K562 (cell line): ENCODE results near the gene PLD5. TPM values are rescaled to one million over a fixed set of nuclear protein-coding genes. Genes with fewer than 3 reads are reported as not detected.

Experiments
- ATAC-seq: fragments of 200-7000 bp; cut with Tn5 transposase; 3 replicates; pipeline ENCODE4 v1.9.1; 2020; ENCODE audit warnings: moderate library complexity
- BruUV-seq: library from RNA; stranded (reverse); fragments of 400-500 nt; replicated peaks from 2 replicates; lab custom pipeline; 2021; lab: Mats Ljungman, UMichigan
- CTCF ChIA-PET: fragments of 300-600 bp; formaldehyde crosslinking; extraction: SDS; loops from one replicate; lab custom pipeline; 2021; ENCODE audit warnings: low intra/inter-chr PET ratio; lab: Yijun Ruan, JAX
- POLR2A ChIA-PET: fragments of 300-600, 350-650 bp; sonication (Branson Sonifier 250); formaldehyde crosslinking; extraction: SDS; loops from one replicate; lab custom pipeline; 2021; ENCODE audit warnings: antibody characterized with exemption, inconsistent platforms; lab: Yijun Ruan, JAX
- DNase-seq, 4 experiments: peaks; one replicate each; pipeline versions ENCODE4 v3.0.0 to v3.0.0-alpha.2; 2011 to 2018; ENCODE audit warnings: low spot score in 3 of 4, mixed read lengths in 3 of 4; ENCODE audit errors: extremely low read depth in 1 of 4
- FAIRE-seq: peaks from 2 replicates; lab custom pipeline; 2011; peaks lifted over from hg19 to GRCh38; lab: Jason Lieb, UNC
- H2AFZ ChIP-seq: 2 replicates; pipeline ENCODE4 v1.6.0; 2011; ENCODE audit warnings: low read depth, low read length, control low read depth, inconsistent platforms
- H3K27ac ChIP-seq: fragments of 200-600 bp; 3 replicates; pipeline ENCODE4 v1.8.0; 2011; ENCODE audit warnings: low read depth, mild to moderate bottlenecking, control low read depth, inconsistent platforms, low read length, moderate library complexity, mixed read lengths; ENCODE audit errors: extremely low read depth
- H3K27me3 ChIP-seq, 2 experiments: fragments of 300-600 bp in 1 of 2; 2 replicates in 1 of 2; 3 replicates in 1 of 2; pipeline versions ENCODE4 v1.6.0 to v1.8.0; 2011; ENCODE audit warnings: inconsistent platforms in 2 of 2, low read length in 2 of 2, mild to moderate bottlenecking in 1 of 2, mixed read lengths in 1 of 2, moderate library complexity in 1 of 2; ENCODE audit not compliant: control insufficient read depth in 2 of 2, insufficient read depth in 2 of 2
- H3K36me3 ChIP-seq: fragments of 300-600 bp; 3 replicates; pipeline ENCODE4 v1.8.0; 2011; ENCODE audit warnings: mild to moderate bottlenecking, low read length, inconsistent platforms; ENCODE audit not compliant: control insufficient read depth, insufficient read depth
- H3K4me1 ChIP-seq, 2 experiments: fragments of 200-600 bp in 1 of 2; replicated peaks in 1 of 2; 2 replicates in 1 of 2; 3 replicates in 1 of 2; pipeline versions ENCODE4 v1.5.1 to v1.8.0; 2011; ENCODE audit warnings: inconsistent platforms in 2 of 2, low read length in 2 of 2, mild to moderate bottlenecking in 1 of 2, mixed read lengths in 1 of 2, moderate library complexity in 1 of 2; ENCODE audit not compliant: control insufficient read depth in 2 of 2, insufficient read depth in 2 of 2
- H3K4me2 ChIP-seq: 2 replicates; pipeline ENCODE4 v1.6.1; 2011; ENCODE audit warnings: low read length, control low read depth, inconsistent platforms, mixed read lengths; ENCODE audit not compliant: insufficient read depth
- H3K4me3 ChIP-seq: fragments of 200-600 bp; sonication (generic), shearing (Covaris generic); 2 replicates; pipeline ENCODE4 v1.5.1; 2016; ENCODE audit warnings: control low read depth, inconsistent platforms
- H3K79me2 ChIP-seq: fragments of 200-600 bp; 3 replicates; pipeline ENCODE4 v1.8.0; 2011; ENCODE audit warnings: low read length, inconsistent platforms; ENCODE audit not compliant: control insufficient read depth, insufficient read depth
- H3K9ac ChIP-seq, 2 experiments: 2 replicates each; pipeline versions ENCODE4 v1.6.0 to v1.6.1; 2011; ENCODE audit warnings: low read depth in 2 of 2, low read length in 2 of 2, control low read depth in 1 of 2, inconsistent platforms in 1 of 2, mild to moderate bottlenecking in 1 of 2, mixed read lengths in 1 of 2; ENCODE audit not compliant: insufficient read depth in 1 of 2
- H3K9me1 ChIP-seq: one replicate; pipeline ENCODE4 v1.6.0; 2011; ENCODE audit warnings: inconsistent platforms, mild to moderate bottlenecking, low read length, moderate library complexity; ENCODE audit not compliant: control insufficient read depth, insufficient read depth
- H3K9me3 ChIP-seq: replicated peaks from 2 replicates; pipeline ENCODE4 v1.5.1; 2011; ENCODE audit warnings: low read depth, low read length, inconsistent platforms; ENCODE audit not compliant: control insufficient read depth, insufficient read depth
- H4K20me1 ChIP-seq: replicated peaks from 2 replicates; pipeline ENCODE4 v1.6.1; 2011; ENCODE audit warnings: low read length, inconsistent platforms, mixed read lengths; ENCODE audit not compliant: control insufficient read depth, insufficient read depth
- CXXC5 ChIP-seq: fragments of 250-450 bp; sonication (Bioruptor Pico); IDR thresholded peaks from 2 replicates; pipeline ENCODE4 v1.8.0; 2022; ENCODE audit warnings: inconsistent platforms, mild to moderate bottlenecking, moderate library complexity
- HLTF ChIP-seq: fragments of 450-650 bp; IDR thresholded peaks from 2 replicates; pipeline ENCODE4 v1.6.1; 2016
- HNRNPL ChIP-seq: fragments of 200-400 bp; formaldehyde crosslinking; IDR thresholded peaks from 2 replicates; pipeline ENCODE4 v1.6.1; 2017; ENCODE audit warnings: low read depth, mild to moderate bottlenecking, low read length
- HNRNPLL ChIP-seq: fragments of 200-400 bp; formaldehyde crosslinking; IDR thresholded peaks from 2 replicates; pipeline ENCODE4 v1.6.1; 2017; ENCODE audit warnings: low read length, low read depth, mild to moderate bottlenecking; ENCODE audit not compliant: poor library complexity, severe bottlenecking
- HOXB6 ChIP-seq: fragments of 250-450 bp; sonication (Bioruptor Pico); IDR thresholded peaks from 2 replicates; pipeline ENCODE4 v1.5.1; 2022; ENCODE audit warnings: mild to moderate bottlenecking, borderline replicate concordance
- JUN ChIP-seq, 2 experiments: sonication (generic) in 1 of 2; formaldehyde crosslinking in 1 of 2; IDR thresholded peaks; 2 replicates each; pipeline versions ENCODE4 v1.6.1 to v1.8.0; 2012 to 2022; ENCODE audit warnings: borderline replicate concordance in 2 of 2, mild to moderate bottlenecking in 2 of 2, improper control_type of control experiment in 1 of 2, low read depth in 1 of 2, low read length in 1 of 2, missing genetic modification reagents in 1 of 2
- MBD2 ChIP-seq: sonication (generic); IDR thresholded peaks from 2 replicates; pipeline ENCODE4 v1.6.1; 2016; ENCODE audit warnings: low read depth, borderline replicate concordance
- MTF1 ChIP-seq: fragments of 250-450 bp; sonication (Bioruptor Pico); IDR thresholded peaks from 2 replicates; pipeline ENCODE4 v1.9.0; 2021; ENCODE audit warnings: moderate library complexity, mild to moderate bottlenecking, inconsistent platforms, borderline replicate concordance
- NBN ChIP-seq: fragments of 450-650 bp; IDR thresholded peaks from 2 replicates; pipeline ENCODE4 v1.6.1; 2016; ENCODE audit warnings: low read depth, mild to moderate bottlenecking
- NCOA6 ChIP-seq: fragments of 450-650 bp; IDR thresholded peaks from 2 replicates; pipeline ENCODE4 v1.6.1; 2017; ENCODE audit warnings: mild to moderate bottlenecking
- RBM17 ChIP-seq: fragments of 200-400 bp; formaldehyde crosslinking; IDR thresholded peaks from 2 replicates; pipeline ENCODE4 v1.6.1; 2017; ENCODE audit warnings: low read depth, mild to moderate bottlenecking, low read length, borderline replicate concordance
- SMAD2 ChIP-seq: fragments of 150-350 bp; IDR thresholded peaks from 2 replicates; pipeline ENCODE4 v1.6.1; 2014; ENCODE audit warnings: low read depth, mild to moderate bottlenecking, low read length
- SMARCA5 ChIP-seq: fragments of 450-650 bp; IDR thresholded peaks from 2 replicates; pipeline ENCODE4 v1.6.1; 2016
- YBX1 ChIP-seq: fragments of 450-650 bp; IDR thresholded peaks from 2 replicates; pipeline ENCODE4 v1.7.1; 2016; ENCODE audit warnings: mild to moderate bottlenecking
- ZBTB1 ChIP-seq: sonication (generic); formaldehyde crosslinking; IDR thresholded peaks from 2 replicates; pipeline ENCODE4 v1.8.1; 2023; ENCODE audit warnings: missing genetic modification reagents, low read depth, mild to moderate bottlenecking, borderline replicate concordance
- ZNF316 ChIP-seq: fragments of 450-650 bp; IDR thresholded peaks from 2 replicates; pipeline ENCODE4 v1.6.1; 2016
- WGBS: fragments of 100-300 bp; shearing (Covaris generic); methylation state at CpG from one replicate; pipeline ENCODE4 v1.1.6; 2016; ENCODE audit warnings: low coverage, mixed read lengths; ENCODE audit not compliant: insufficient coverage; ENCODE audit errors: missing lambda C conversion rate; 5-methylcytosine and 5-hydroxymethylcytosine counted together
- in situ Hi-C: fragments of 300-500 bp; cut with MboI; formaldehyde crosslinking; loops from 4 replicates; pipeline ENCODE4 v1.15.0; 2018; ENCODE audit warnings: inconsistent platforms, mixed read lengths
- intact Hi-C: fragments of 100-400 bp; cut with micrococcal nuclease; formaldehyde crosslinking; loops from 2 replicates; pipeline ENCODE4 v1.14.2; 2022
- polyA plus RNA-seq, 8 experiments: library from polyadenylated mRNA; depleted of rRNA in 4 of 8; stranded (reverse) in 5 of 8; unstranded in 3 of 8; fragments of >200 nt; fragmentation: Nextera tagmentation in 2 of 8; fragmentation: Illumina TruSeq in 1 of 8; extraction: Ambion mirVana in 2 of 8; extraction: Trizol in 1 of 8; gene quantifications; 2 replicates each; pipeline versions ENCODE4 v1.2.1 to v1.2.3, GENCODE V29; 2011 to 2014; ENCODE audit warnings: inconsistent platforms in 1 of 8, missing spikeins in 1 of 8
- total RNA-seq, 7 experiments: library from RNA; depleted of rRNA in 6 of 7; stranded (reverse); fragments of >200 nt in 6 of 7; fragmentation: Illumina TruSeq in 2 of 7; extraction: Trizol in 2 of 7; gene quantifications; 2 replicates each; pipeline versions ENCODE4 v1.2.1 to v1.2.3, GENCODE V29; 2011 to 2021; ENCODE audit warnings: low replicate concordance in 1 of 7
- TF ChIP-seq, protein P1 (sequence below), 3 experiments: fragments of 200-800 bp in 1 of 3; sonication (Bioruptor generic) in 1 of 3; sonication (generic) in 1 of 3; formaldehyde crosslinking in 1 of 3; IDR thresholded peaks; 2 replicates each; pipeline versions ENCODE4 v1.6.1 to v1.8.0; 2016 to 2022; ENCODE audit warnings: mild to moderate bottlenecking in 2 of 3, missing compliant biosample characterization in 2 of 3, missing genetic modification characterization in 2 of 3, missing genetic modification reagents in 1 of 3

The PLD5 gene
- total and polyA plus RNA-seq, 9 of the 15 experiments (the other 6 are each of a cell fraction or from before 2014, with no cell fraction given) = not detected

- no peak overlapping the region for H3K4me2 ChIP-seq
- no peak for DNase-seq
- H3K79me2 ChIP-seq = no peaks in the 10 kb centered on the region
- CTCF ChIA-PET = no interaction called here
- no TSS peak for BruUV-seq
- intact Hi-C loops = no loop called here
- TF ChIP-seq HLTF (no peak), SMAD2 (no peak), SMARCA5 (no peak), MBD2 (no peak), NBN (no peak), ZBTB1 (CRISPR knock-in tag) (no peak), HNRNPL (no peak), YBX1 (no peak), MTF1 (CRISPR knock-in tag) (no peak), ZNF316 (no peak), NCOA6 (no peak), HNRNPLL (no peak), CXXC5 (CRISPR knock-in tag) (no peak), JUN (IDR thresholded peaks at IDR 0.05; ENCODE audit: borderline replicate concordance, low read depth, low read length) (no peak), JUN (CRISPR knock-in tag; IDR thresholded peaks at IDR 0.05; ENCODE audit: borderline replicate concordance) (no peak), HOXB6 (CRISPR knock-in tag) (no peak), RBM17 (no peak)
- TF ChIP-seq, protein P1, sequence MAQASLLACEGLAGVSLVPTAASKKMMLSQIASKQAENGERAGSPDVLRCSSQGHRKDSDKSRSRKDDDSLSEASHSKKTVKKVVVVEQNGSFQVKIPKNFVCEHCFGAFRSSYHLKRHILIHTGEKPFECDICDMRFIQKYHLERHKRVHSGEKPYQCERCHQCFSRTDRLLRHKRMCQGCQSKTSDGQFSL (CRISPR knock-in tag; IDR thresholded peaks at IDR 0.05) = no peak
- TF ChIP-seq, protein P1 (tag; IDR thresholded peaks at IDR 0.05) = no peak
- H3K4me1 ChIP-seq = no peaks in the 10 kb centered on the region
- H3K4me3 ChIP-seq = no peak overlapping the region
- no peaks in the 10 kb centered on the region for H3K9me3 ChIP-seq
- in situ Hi-C loops = no loop called here
- ATAC-seq = no peak
- no peaks in the 10 kb centered on the region for H3K9me1 ChIP-seq
- WGBS = 0% methylated on average over 6 of the region's 6 CpGs
- no peak overlapping the region for H2AFZ ChIP-seq
- no peaks in the 10 kb centered on the region for H3K36me3 ChIP-seq
- no peak overlapping the region for H3K9ac ChIP-seq
- no peaks in the 10 kb centered on the region for H3K27me3 ChIP-seq
- H3K27ac ChIP-seq = no peak overlapping the region
- no peaks in the 10 kb centered on the region for H4K20me1 ChIP-seq
- no peak for FAIRE-seq
- POLR2A ChIA-PET = no interaction called here
Measured at GRCh38 chr1:242432491-242433095, 91.9 kb downstream of the PLD5 start.
